ENCODE data around the gene KDM6A.
"Not testable (repeated sequence)": the region's sequence is repeated elsewhere in the genome, so short reads cannot be mapped to it uniquely, and the experiment has no call there.

KDM6A gene

DNA sequence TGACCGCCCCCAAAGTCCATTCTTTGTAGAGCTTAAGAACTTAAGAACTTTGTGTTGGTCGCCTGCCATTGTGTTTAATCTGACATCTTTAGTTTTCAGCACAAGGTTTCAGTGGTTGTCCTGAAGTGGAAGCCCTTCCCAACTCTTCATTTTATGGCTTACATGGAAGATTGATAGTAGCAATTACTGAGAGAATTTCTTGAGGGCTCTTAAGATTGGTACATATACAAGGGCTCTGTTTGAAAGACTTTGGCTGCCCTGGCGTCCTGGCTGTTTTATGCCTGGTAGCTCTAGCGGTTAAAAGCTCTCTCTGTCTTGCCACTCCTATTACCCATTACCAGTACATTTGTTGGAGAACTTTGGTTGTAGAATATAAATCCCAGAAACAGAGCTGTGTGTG is 75.0 kb downstream of the KDM6A start:
- Histone ChIP-seq H2AFZ (ENCODE audit: low read length) (no peak overlapping the region), H3F3A (ENCODE audit: insufficient read depth, low read length) (no peaks in the 10 kb centered on the region), H3K9me2 (ENCODE audit: low read depth, low read length) (no peaks in the 10 kb centered on the region), H3K9me3 (ENCODE audit: low read length) (no peaks in the 10 kb centered on the region), H3K9ac (ENCODE audit: low read length) (no peak overlapping the region), H3K27me3 (ENCODE audit: insufficient read depth, low read length) (no peaks in the 10 kb centered on the region), H3K4me3 (ENCODE audit: low read depth, low read length, poor library complexity, severe bottlenecking) (no peak overlapping the region), H3K4me1 (ENCODE audit: insufficient read depth, low read length, severe bottlenecking) (no peaks in the 10 kb centered on the region), H4K20me1 (ENCODE audit: insufficient read depth, low read length) (no peaks in the 10 kb centered on the region), H3K27ac (ENCODE audit: low read depth, low read length, poor library complexity, severe bottlenecking) (no peak overlapping the region), H3K79me2 (ENCODE audit: insufficient read depth, low read length) (peaks cover 90% of the 10 kb centered on the region), H3K36me3 (ENCODE audit: insufficient read depth, low read length) (no peaks in the 10 kb centered on the region; the same call in 1 of the 2 replicates), H3K4me2 (ENCODE audit: low read length) (no peak overlapping the region)
- TF ChIP-seq EZH2 (IDR thresholded peaks at IDR 0.05; ENCODE audit: borderline replicate concordance, low read length): no peak
- TF ChIP-seq, protein P1, sequence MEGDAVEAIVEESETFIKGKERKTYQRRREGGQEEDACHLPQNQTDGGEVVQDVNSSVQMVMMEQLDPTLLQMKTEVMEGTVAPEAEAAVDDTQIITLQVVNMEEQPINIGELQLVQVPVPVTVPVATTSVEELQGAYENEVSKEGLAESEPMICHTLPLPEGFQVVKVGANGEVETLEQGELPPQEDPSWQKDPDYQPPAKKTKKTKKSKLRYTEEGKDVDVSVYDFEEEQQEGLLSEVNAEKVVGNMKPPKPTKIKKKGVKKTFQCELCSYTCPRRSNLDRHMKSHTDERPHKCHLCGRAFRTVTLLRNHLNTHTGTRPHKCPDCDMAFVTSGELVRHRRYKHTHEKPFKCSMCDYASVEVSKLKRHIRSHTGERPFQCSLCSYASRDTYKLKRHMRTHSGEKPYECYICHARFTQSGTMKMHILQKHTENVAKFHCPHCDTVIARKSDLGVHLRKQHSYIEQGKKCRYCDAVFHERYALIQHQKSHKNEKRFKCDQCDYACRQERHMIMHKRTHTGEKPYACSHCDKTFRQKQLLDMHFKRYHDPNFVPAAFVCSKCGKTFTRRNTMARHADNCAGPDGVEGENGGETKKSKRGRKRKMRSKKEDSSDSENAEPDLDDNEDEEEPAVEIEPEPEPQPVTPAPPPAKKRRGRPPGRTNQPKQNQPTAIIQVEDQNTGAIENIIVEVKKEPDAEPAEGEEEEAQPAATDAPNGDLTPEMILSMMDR (IDR thresholded peaks at IDR 0.05; ENCODE audit: low read length): no peak

DNA sequence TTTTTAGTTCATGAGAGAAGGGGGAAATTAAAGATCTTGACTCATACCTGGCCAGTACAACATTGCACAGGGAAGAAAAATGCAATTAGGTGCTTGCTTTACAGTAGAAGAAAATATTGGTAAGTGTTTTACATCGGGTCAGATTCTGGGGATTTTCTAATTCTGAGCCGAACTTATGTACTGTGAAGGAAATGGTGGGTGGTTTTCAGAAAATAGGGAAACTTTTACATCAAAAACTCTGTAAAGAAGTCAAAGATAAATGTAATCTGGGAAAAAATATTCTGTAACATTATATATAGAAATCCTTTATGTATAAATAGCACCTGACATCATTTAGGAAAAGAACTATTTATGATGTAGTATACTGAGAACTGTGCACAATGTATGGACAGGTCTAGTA is 75.4 kb downstream of the KDM6A start:
- Histone ChIP-seq H3K36me3 (ENCODE audit: insufficient read depth, low read length) (no peaks in the 10 kb centered on the region; the same call in 1 of the 2 replicates), H3K27ac (ENCODE audit: low read depth, low read length, poor library complexity, severe bottlenecking) (no peak overlapping the region), H3K27me3 (ENCODE audit: insufficient read depth, low read length) (no peaks in the 10 kb centered on the region), H3F3A (ENCODE audit: insufficient read depth, low read length) (no peaks in the 10 kb centered on the region), H3K9ac (ENCODE audit: low read length) (no peak overlapping the region), H3K9me3 (ENCODE audit: low read length) (no peaks in the 10 kb centered on the region), H2AFZ (ENCODE audit: low read length) (no peak overlapping the region), H3K9me2 (ENCODE audit: low read depth, low read length) (no peaks in the 10 kb centered on the region), H3K79me2 (ENCODE audit: insufficient read depth, low read length) (peaks cover 90% of the 10 kb centered on the region), H3K4me3 (ENCODE audit: low read depth, low read length, poor library complexity, severe bottlenecking) (no peak overlapping the region), H3K4me1 (ENCODE audit: insufficient read depth, low read length, severe bottlenecking) (no peaks in the 10 kb centered on the region), H4K20me1 (ENCODE audit: insufficient read depth, low read length) (no peaks in the 10 kb centered on the region), H3K4me2 (ENCODE audit: low read length) (no peak overlapping the region)
- TF ChIP-seq, protein P1 (IDR thresholded peaks at IDR 0.05; ENCODE audit: low read length): no peak
- TF ChIP-seq EZH2 (IDR thresholded peaks at IDR 0.05; ENCODE audit: borderline replicate concordance, low read length): no peak

DNA sequence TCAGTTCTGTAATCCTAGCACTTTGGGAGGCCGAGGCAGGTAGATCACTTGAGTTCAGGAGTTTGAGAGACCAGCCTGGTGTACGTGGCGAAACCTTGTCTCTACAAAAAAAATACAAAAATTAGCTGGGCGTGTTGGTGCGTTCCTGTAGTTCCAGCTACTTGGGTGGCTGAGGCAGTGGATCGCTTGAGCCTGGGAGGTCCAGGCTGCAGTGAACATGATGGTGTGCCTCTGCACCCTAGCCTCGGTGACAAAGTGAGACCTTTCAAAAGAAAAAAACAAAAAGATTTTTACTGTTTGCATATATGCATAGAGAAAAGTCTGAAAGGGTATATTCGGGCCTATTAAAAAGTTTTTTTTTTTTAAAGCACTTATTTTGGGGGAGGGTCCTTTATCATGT is 76.1 kb downstream of the KDM6A start:
- Histone ChIP-seq H3K4me1 (ENCODE audit: insufficient read depth, low read length, severe bottlenecking) (no peaks in the 10 kb centered on the region), H3K27ac (ENCODE audit: low read depth, low read length, poor library complexity, severe bottlenecking) (no peak overlapping the region), H3K36me3 (ENCODE audit: insufficient read depth, low read length) (no peaks in the 10 kb centered on the region), H3K27me3 (ENCODE audit: insufficient read depth, low read length) (no peaks in the 10 kb centered on the region), H2AFZ (ENCODE audit: low read length) (no peak overlapping the region), H3K4me3 (ENCODE audit: low read depth, low read length, poor library complexity, severe bottlenecking) (no peak overlapping the region), H3K9me2 (ENCODE audit: low read depth, low read length) (no peaks in the 10 kb centered on the region), H4K20me1 (ENCODE audit: insufficient read depth, low read length) (no peaks in the 10 kb centered on the region), H3K9me3 (ENCODE audit: low read length) (no peaks in the 10 kb centered on the region), H3K79me2 (ENCODE audit: insufficient read depth, low read length) (peaks cover 92% of the 10 kb centered on the region), H3K4me2 (ENCODE audit: low read length) (no peak overlapping the region), H3K9ac (ENCODE audit: low read length) (no peak overlapping the region), H3F3A (ENCODE audit: insufficient read depth, low read length) (no peaks in the 10 kb centered on the region)
- no peak for TF ChIP-seq EZH2 (IDR thresholded peaks at IDR 0.05; ENCODE audit: borderline replicate concordance, low read length)
- TF ChIP-seq, protein P1 (IDR thresholded peaks at IDR 0.05; ENCODE audit: low read length): no peak

DNA sequence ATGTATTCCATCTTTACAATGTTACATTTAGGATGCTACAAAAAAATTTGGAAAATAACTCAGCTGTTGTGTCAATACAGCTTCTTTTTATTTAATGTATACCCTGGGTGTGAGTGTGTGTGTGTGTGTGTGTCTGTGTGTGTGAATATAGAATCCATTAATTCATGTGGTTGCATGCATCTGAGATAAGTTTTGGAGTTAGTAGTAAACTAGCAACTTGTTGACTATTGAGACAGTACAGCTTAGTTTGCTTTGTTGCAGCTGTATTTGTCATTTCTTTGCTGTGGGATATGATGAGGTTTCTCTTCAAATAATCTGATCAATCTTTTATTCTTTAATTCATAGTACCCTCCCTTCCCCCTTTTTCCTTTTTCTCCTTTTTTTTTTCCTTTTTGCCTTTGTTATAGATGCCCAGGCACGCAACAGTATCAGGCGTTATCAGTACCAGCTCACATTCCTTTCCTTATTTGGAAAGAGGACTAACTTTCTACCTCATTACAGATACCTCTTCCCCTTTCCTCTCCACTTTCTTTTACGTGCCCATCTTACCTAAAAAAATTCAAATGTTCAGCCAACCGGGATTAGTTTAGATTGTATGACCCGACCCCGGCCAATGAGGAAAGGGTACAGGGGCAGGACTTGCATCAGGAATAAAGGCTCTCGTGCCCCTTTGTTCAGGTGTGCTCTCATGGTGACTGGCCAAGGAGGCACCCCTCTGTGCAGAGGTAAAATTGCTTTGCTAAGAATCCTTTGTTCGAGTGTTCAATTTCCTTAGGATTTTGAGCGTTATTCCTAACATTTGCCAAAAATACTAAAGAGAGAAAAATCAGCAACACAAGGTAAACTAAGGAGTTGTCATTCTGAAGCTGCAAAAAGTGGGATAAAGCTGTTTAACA is 77.7 kb downstream of the KDM6A start:
- not testable (repeated sequence) for H3K9me3 ChIP-seq (ENCODE audit: low read length); H4K20me1 ChIP-seq (ENCODE audit: insufficient read depth, low read length); H3K9ac ChIP-seq (ENCODE audit: low read length); H3F3A ChIP-seq (ENCODE audit: insufficient read depth, low read length); H3K4me1 ChIP-seq (ENCODE audit: insufficient read depth, low read length, severe bottlenecking); H3K4me2 ChIP-seq (ENCODE audit: low read length); H3K36me3 ChIP-seq (ENCODE audit: insufficient read depth, low read length); H3K27ac ChIP-seq (ENCODE audit: low read depth, low read length, poor library complexity, severe bottlenecking); H3K27me3 ChIP-seq (ENCODE audit: insufficient read depth, low read length); H2AFZ ChIP-seq (ENCODE audit: low read length); H3K9me2 ChIP-seq (ENCODE audit: low read depth, low read length); H3K4me3 ChIP-seq (ENCODE audit: low read depth, low read length, poor library complexity, severe bottlenecking)
- H3K79me2 ChIP-seq (ENCODE audit: insufficient read depth, low read length): peaks cover 92% of the 10 kb centered on the region
